GM10248 (cell line): ENCODE data around the gene LDLRAD3.

Source experiments
- CTCF ChIA-PET: fragments of 300-600 bp; sonication (Branson Sonifier 250); formaldehyde crosslinking; extraction: SDS; loops from one replicate; lab custom pipeline; 2021; ENCODE audit warnings: antibody characterized with exemption; lab: Yijun Ruan, JAX
- POLR2A ChIA-PET: fragments of 350-650 bp; sonication (Branson Sonifier 250); formaldehyde crosslinking; extraction: SDS; loops from one replicate; lab custom pipeline; 2020; ENCODE audit warnings: antibody characterized with exemption; lab: Yijun Ruan, JAX
- DNase-seq: peaks from one replicate; pipeline ENCODE4 v3.0.0; 2012; ENCODE audit errors: extremely low spot score
- CTCF ChIP-seq: IDR thresholded peaks from 2 replicates; pipeline ENCODE4 v1.5.1; 2012; ENCODE audit warnings: mild to moderate bottlenecking, low read depth; ENCODE audit errors: extremely low read depth, missing control alignments, control extremely low read depth

Gene LDLRAD3

GRCh38 chr11:36000616-36001190 lies 56.8 kb downstream of the LDLRAD3 start:
- POLR2A ChIA-PET = no interaction called here
- TF ChIP-seq CTCF = no peak
- CTCF ChIA-PET = interaction anchor here (1.3 kb wide), 1 partner anchor 179 kb away, joined by 4 read pairs; no protein-coding TSS in a partner anchor
- no peak for DNase-seq

DNA sequence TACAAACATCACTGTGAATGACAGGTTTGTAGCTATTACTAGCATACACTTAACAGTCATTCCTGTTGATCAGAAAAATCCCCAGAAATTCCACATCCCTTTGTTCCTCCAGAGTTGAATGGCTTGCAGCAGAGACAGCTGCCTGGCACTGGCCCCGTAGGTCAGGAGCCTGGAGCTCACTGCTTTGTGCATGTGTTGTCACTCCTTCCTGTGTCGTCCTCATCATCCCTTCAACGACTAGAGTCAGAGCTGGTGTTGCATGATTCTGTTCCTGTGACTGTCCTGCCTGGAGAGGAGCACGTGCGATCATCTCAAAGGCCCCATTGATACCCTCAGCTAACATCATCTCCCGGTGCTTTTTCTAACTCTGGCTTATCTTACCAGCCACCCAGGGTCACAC lies 58.3 kb downstream of the LDLRAD3 start:
- POLR2A ChIA-PET = no interaction called here
- DNase-seq = no peak
- CTCF ChIA-PET = interaction anchor here (0.9 to 1.4 kb wide), 3 partner anchors 9 to 26 kb away, joined by 3 to 4 read pairs (median 3); no protein-coding TSS in a partner anchor
- no peak for TF ChIP-seq CTCF

DNA sequence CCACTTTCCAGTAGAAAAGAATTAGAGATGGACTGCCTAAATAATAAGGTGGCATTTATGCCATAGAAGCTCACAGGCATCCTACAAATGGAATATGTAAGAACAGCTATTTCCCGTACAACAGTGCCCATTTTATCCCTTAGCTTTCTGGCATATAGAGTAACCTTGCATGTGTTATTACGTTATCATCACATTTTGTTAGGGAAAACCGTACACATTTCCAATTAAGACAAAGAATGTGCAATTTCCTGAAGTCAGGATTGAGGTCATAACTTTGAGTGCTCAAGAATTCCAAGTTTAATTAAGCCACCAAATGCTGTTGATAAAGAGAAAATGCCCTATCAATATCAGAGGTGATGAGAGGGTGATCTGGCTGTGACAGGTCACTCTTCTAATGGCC lies 58.9 kb downstream of the LDLRAD3 start:
- ChIA-PET POLR2A (no interaction called here), CTCF (interaction anchor here (0.9 to 1.2 kb wide), 2 partner anchors 9 to 26 kb away, joined by 3 read pairs; no protein-coding TSS in a partner anchor)
- no peak for TF ChIP-seq CTCF
- no peak for DNase-seq

DNA sequence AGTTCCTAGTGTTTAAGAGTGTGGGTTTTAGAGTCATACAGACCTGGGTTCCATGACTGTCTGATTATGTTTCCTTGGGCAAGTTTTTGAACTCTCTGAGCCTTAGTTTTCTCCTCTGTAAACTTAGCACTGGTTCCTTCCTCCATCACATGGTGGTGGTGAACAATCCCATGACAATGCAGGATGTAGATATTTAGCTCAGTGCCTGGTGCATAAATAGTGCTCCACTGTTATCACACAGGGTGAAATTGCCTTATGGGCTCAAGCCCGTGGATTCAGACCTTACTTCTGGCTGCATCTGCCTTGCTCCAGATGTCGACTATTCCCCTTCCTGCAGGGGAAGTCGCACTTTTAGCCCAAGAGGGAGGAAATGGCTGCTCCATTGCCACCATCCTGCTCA lies 62.7 kb downstream of the LDLRAD3 start:
- no peak for TF ChIP-seq CTCF
- CTCF ChIA-PET = no interaction called here
- no peak for DNase-seq
- POLR2A ChIA-PET = no interaction called here

GRCh38 chr11:36007127-36007655 lies 63.3 kb downstream of the LDLRAD3 start:
- POLR2A ChIA-PET = no interaction called here
- CTCF ChIA-PET = no interaction called here
- no peak for DNase-seq

GRCh38 chr11:36008584-36008983 lies 64.7 kb downstream of the LDLRAD3 start:
- DNase-seq = no peak
- POLR2A ChIA-PET = no interaction called here
- TF ChIP-seq CTCF = no peak
- CTCF ChIA-PET = no interaction called here

More at GRCh38 chr11:36007127-36007655, 63.3 kb downstream of the LDLRAD3 start:
- TF ChIP-seq CTCF = no peak

DNA sequence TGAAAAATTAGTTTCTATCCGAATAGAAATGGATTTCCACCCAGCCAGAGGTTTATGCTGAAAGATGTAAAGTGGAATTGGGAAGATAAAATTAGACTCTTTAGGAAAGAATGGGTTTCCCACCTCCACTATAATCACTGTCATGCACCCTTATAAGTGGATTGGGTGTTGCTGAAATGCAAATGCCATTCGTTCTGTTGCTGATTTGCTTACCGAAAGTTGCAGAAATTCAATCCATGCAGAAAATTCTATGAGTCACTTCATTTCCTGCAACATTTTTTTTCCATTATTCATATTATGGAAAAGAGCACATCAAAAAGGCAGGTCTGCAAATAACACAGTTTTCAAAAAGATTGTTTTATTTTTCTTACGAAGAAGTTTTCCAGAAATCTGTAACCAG lies 65.6 kb downstream of the LDLRAD3 start:
- DNase-seq = no peak
- POLR2A ChIA-PET = no interaction called here
- CTCF ChIA-PET = no interaction called here
- TF ChIP-seq CTCF = no peak
